GM19043 (cell line): ENCODE measurements around the gene STK39.
"Not testable (repeated sequence)": the region's sequence is repeated elsewhere in the genome, so short reads cannot be mapped to it uniquely, and the experiment has no call there.

Experiments used
- ATAC-seq: cut with Tn5 transposase; IDR thresholded peaks from one replicate; pipeline ENCODE4 v1.9.1; 2021; ENCODE audit warnings: low read depth; ENCODE audit not compliant: unreplicated experiment

The STK39 gene

GRCh38 chr2:168247341-168248261, at the start of gene STK39:
STK39 (minus strand) TSS chr2:168247595; CDS start chr2:168247435, 160 bp downstream.
- ATAC-seq: peak; percentile 65

- no peak for ATAC-seq
Observed at GRCh38 chr2:168295051-168295450, 47.7 kb upstream of the STK39 start.

- no peak for ATAC-seq
Observed at GRCh38 chr2:168294409-168294808, 47.0 kb upstream of the STK39 start.

GRCh38 chr2:168293766-168294165, 46.4 kb upstream of the STK39 start:
- ATAC-seq: no peak

- no peak for ATAC-seq
Observed at GRCh38 chr2:168290391-168290790, 43.0 kb upstream of the STK39 start.

GRCh38 chr2:168289880-168290279, 42.5 kb upstream of the STK39 start:
- no peak for ATAC-seq

GRCh38 chr2:168286535-168286934, 39.1 kb upstream of the STK39 start:
- no peak for ATAC-seq

- no peak for ATAC-seq
Observed at GRCh38 chr2:168278424-168278888, 31.1 kb upstream of the STK39 start.

- no peak for ATAC-seq
Observed at GRCh38 chr2:168277276-168277675, 29.9 kb upstream of the STK39 start.

- ATAC-seq: no peak
Observed at GRCh38 chr2:168272225-168272624, 24.8 kb upstream of the STK39 start.

- not testable (repeated sequence) for ATAC-seq
Observed at GRCh38 chr2:168262926-168263325, 15.5 kb upstream of the STK39 start.

GRCh38 chr2:168256448-168256847, 9.1 kb upstream of the STK39 start:
- no peak for ATAC-seq

GRCh38 chr2:168255866-168256265, 8.5 kb upstream of the STK39 start:
- no peak for ATAC-seq

GRCh38 chr2:168255103-168255502, 7.7 kb upstream of the STK39 start:
- no peak for ATAC-seq

GRCh38 chr2:168254158-168254935, 7.0 kb upstream of the STK39 start:
- no peak for ATAC-seq

GRCh38 chr2:168253379-168253778, 6.0 kb upstream of the STK39 start:
- no peak for ATAC-seq

- ATAC-seq: no peak
Observed at GRCh38 chr2:168252976-168253375, 5.6 kb upstream of the STK39 start.

GRCh38 chr2:168246483-168247340, 683 bp downstream of the STK39 start:
- ATAC-seq: peak; percentile 54

- ATAC-seq: no peak
Observed at GRCh38 chr2:168246072-168246482, 1.3 kb downstream of the STK39 start.

- no peak for ATAC-seq
Observed at GRCh38 chr2:168245074-168245825, 2.1 kb downstream of the STK39 start.
